PFSK-1 (cell line): Measurements from ENCODE around the gene SLIT3.

ENCODE experiments used
- FOXP2 ChIP-seq: optimal IDR thresholded peaks from 2 replicates; pipeline ENCODE3; 2011; ENCODE audit warnings: borderline replicate concordance, control low read depth, inconsistent platforms; ENCODE audit not compliant: insufficient read depth; ENCODE audit errors: extremely low read length, extremely low read depth
- POLR2AphosphoS5 ChIP-seq: IDR thresholded peaks from 2 replicates; pipeline ENCODE4 v1.6.1; 2012; ENCODE audit warnings: low read depth, mild to moderate bottlenecking, control low read depth, low read length, moderate library complexity
- REST ChIP-seq, 2 experiments: IDR thresholded peaks; 2 replicates each; pipeline versions ENCODE4 v1.6.1 to v1.8.0; 2011 to 2012; ENCODE audit warnings: low read depth in 2 of 2, low read length in 2 of 2, control low read depth in 1 of 2, inconsistent platforms in 1 of 2, mild to moderate bottlenecking in 1 of 2, moderate library complexity in 1 of 2; ENCODE audit not compliant: insufficient read depth in 1 of 2
- SIN3A ChIP-seq: IDR thresholded peaks from 2 replicates; pipeline ENCODE4 v1.6.1; 2012; ENCODE audit warnings: mild to moderate bottlenecking, low read length, moderate library complexity, borderline replicate concordance; ENCODE audit not compliant: insufficient read depth
- TAF1 ChIP-seq: IDR thresholded peaks from 2 replicates; pipeline ENCODE4 v1.6.1; 2012; ENCODE audit warnings: low read length, control low read depth, borderline replicate concordance; ENCODE audit not compliant: insufficient read depth

Gene SLIT3

GRCh38 chr5:168897387-168898122, 403.4 kb downstream of the SLIT3 start:
- no peak for TF ChIP-seq REST (IDR thresholded peaks at IDR 0.05; ENCODE audit: insufficient read depth in 1 of 2, low read depth in 2 of 2, low read length in 2 of 2)
- TF ChIP-seq POLR2AphosphoS5, result no peak
- TF ChIP-seq FOXP2, result no peak
- no peak for TF ChIP-seq SIN3A
- TF ChIP-seq TAF1, result no peak

- TF ChIP-seq SIN3A, result no peak
- no peak for TF ChIP-seq FOXP2
- TF ChIP-seq POLR2AphosphoS5, result no peak
- no peak for TF ChIP-seq TAF1
- no peak for TF ChIP-seq REST (IDR thresholded peaks at IDR 0.05; ENCODE audit: insufficient read depth in 1 of 2, low read depth in 2 of 2, low read length in 2 of 2)
Measured at GRCh38 chr5:168895295-168896071, 405.5 kb downstream of the SLIT3 start.

- no peak for TF ChIP-seq TAF1
- TF ChIP-seq REST (IDR thresholded peaks at IDR 0.05; ENCODE audit: insufficient read depth in 1 of 2, low read depth in 2 of 2, low read length in 2 of 2), result no peak
- TF ChIP-seq SIN3A, result no peak
- TF ChIP-seq FOXP2, result no peak
- no peak for TF ChIP-seq POLR2AphosphoS5
Measured at GRCh38 chr5:168893283-168893682, 407.7 kb downstream of the SLIT3 start.

GRCh38 chr5:168892618-168893186, 408.2 kb downstream of the SLIT3 start:
- no peak for TF ChIP-seq POLR2AphosphoS5
- TF ChIP-seq REST (IDR thresholded peaks at IDR 0.05; ENCODE audit: insufficient read depth in 1 of 2, low read depth in 2 of 2, low read length in 2 of 2), result no peak
- TF ChIP-seq SIN3A, result no peak
- TF ChIP-seq TAF1, result no peak
- no peak for TF ChIP-seq FOXP2
